CD14-positive monocyte (primary cell): ENCODE measurements around the gene GDF9. TPM values are rescaled to one million over a fixed set of nuclear protein-coding genes. Genes with fewer than 3 reads are reported as not detected.

Experiments
- DNase-seq, 3 donors: peaks; one replicate each; pipeline ENCODE4 v3.0.0-alpha.2; 2011 to 2022
- H2AFZ ChIP-seq: 2 replicates; pipeline ENCODE4 v1.6.0; 2012; ENCODE audit warnings: mild to moderate bottlenecking, low read depth, low read length, inconsistent platforms; ENCODE audit not compliant: insufficient read depth, poor library complexity, severe bottlenecking
- H3K27ac ChIP-seq, 2 donors: 1 replicate in 1 of 2; 2 replicates in 1 of 2; pipeline ENCODE4 v1.5.1; 2012 to 2013; ENCODE audit warnings: low read length in 2 of 2, control low read depth in 1 of 2, inconsistent platforms in 1 of 2, low read depth in 1 of 2, mild to moderate bottlenecking in 1 of 2
- H3K27me3 ChIP-seq, 2 donors: one replicate each; pipeline versions ENCODE4 v1.6.0 to v1.6.1; 2011 to 2013; ENCODE audit warnings: low read length in 2 of 2; ENCODE audit not compliant: control insufficient read depth in 2 of 2, insufficient read depth in 2 of 2
- H3K36me3 ChIP-seq, 2 donors: replicated peaks in 1 of 2; 1 replicate in 1 of 2; 2 replicates in 1 of 2; pipeline versions ENCODE4 v1.5.1 to v1.6.1; 2012 to 2013; ENCODE audit warnings: low read length in 2 of 2, control low read depth in 1 of 2, inconsistent platforms in 1 of 2, mild to moderate bottlenecking in 1 of 2; ENCODE audit not compliant: insufficient read depth in 2 of 2, control insufficient read depth in 1 of 2
- H3K4me1 ChIP-seq, 2 donors: 1 replicate in 1 of 2; 2 replicates in 1 of 2; pipeline versions ENCODE4 v1.5.1 to v1.6.1; 2012 to 2013; ENCODE audit warnings: low read length in 2 of 2, control low read depth in 1 of 2, inconsistent platforms in 1 of 2, mild to moderate bottlenecking in 1 of 2, moderate library complexity in 1 of 2; ENCODE audit not compliant: insufficient read depth in 2 of 2, control insufficient read depth in 1 of 2
- H3K4me2 ChIP-seq: replicated peaks from 2 replicates; pipeline ENCODE3; 2012; ENCODE audit warnings: low read length, moderate library complexity, mild to moderate bottlenecking; ENCODE audit not compliant: poor library complexity, severe bottlenecking; ENCODE audit errors: extremely low read depth
- H3K4me3 ChIP-seq, 3 experiments: fragments of 200-600 bp in 1 of 3; sonication (generic) in 1 of 3; replicated peaks in 1 of 3; 1 replicate in 2 of 3; 2 replicates in 1 of 3; pipeline ENCODE4 v1.5.1; 2011 to 2013; ENCODE audit warnings: low read length in 3 of 3, mild to moderate bottlenecking in 3 of 3, control low read depth in 2 of 3, low read depth in 2 of 3, inconsistent platforms in 1 of 3, moderate library complexity in 1 of 3
- H3K79me2 ChIP-seq: 2 replicates; pipeline ENCODE4 v1.6.0; 2012; ENCODE audit warnings: mild to moderate bottlenecking, control low read depth, inconsistent platforms, low read length, moderate library complexity; ENCODE audit not compliant: insufficient read depth
- H3K9ac ChIP-seq: 2 replicates; pipeline ENCODE4 v1.6.0; 2017; ENCODE audit warnings: low read length, mild to moderate bottlenecking; ENCODE audit not compliant: insufficient read depth, poor library complexity, severe bottlenecking
- H3K9me3 ChIP-seq, 2 donors: replicated peaks in 1 of 2; 1 replicate in 1 of 2; 2 replicates in 1 of 2; pipeline versions ENCODE4 v1.5.1 to v1.6.1; 2012 to 2013; ENCODE audit warnings: low read length in 2 of 2, control low read depth in 1 of 2; ENCODE audit not compliant: control insufficient read depth in 1 of 2, insufficient read depth in 1 of 2
- H4K20me1 ChIP-seq: 2 replicates; pipeline ENCODE4 v1.6.0; 2012; ENCODE audit warnings: mild to moderate bottlenecking, low read length, control low read depth, moderate library complexity; ENCODE audit not compliant: insufficient read depth
- H3K27ac Mint-ChIP-seq, 7 donors: one replicate each; pipeline ENCODE4 v1.8.0; 2020; ENCODE audit warnings: mild to moderate bottlenecking in 7 of 7, mixed read lengths in 7 of 7, moderate library complexity in 6 of 7, inconsistent platforms in 2 of 7
- H3K27me3 Mint-ChIP-seq, 3 donors: one replicate each; pipeline ENCODE4 v1.8.0; 2021 to 2022; ENCODE audit warnings: low read depth in 3 of 3, mild to moderate bottlenecking in 3 of 3, mixed read lengths in 3 of 3, moderate library complexity in 3 of 3, inconsistent platforms in 1 of 3
- H3K36me3 Mint-ChIP-seq, 2 donors: one replicate each; pipeline ENCODE4 v1.8.0; 2020; ENCODE audit warnings: mixed read lengths in 2 of 2, inconsistent platforms in 1 of 2, mild to moderate bottlenecking in 1 of 2
- H3K4me1 Mint-ChIP-seq: one replicate; pipeline ENCODE4 v1.8.0; 2020; ENCODE audit warnings: mild to moderate bottlenecking, mixed read lengths
- H3K4me3 Mint-ChIP-seq, 2 donors: one replicate each; pipeline ENCODE4 v1.8.0; 2020; ENCODE audit warnings: mild to moderate bottlenecking in 2 of 2, mixed read lengths in 2 of 2, moderate library complexity in 1 of 2
- H3K9me3 Mint-ChIP-seq, 7 donors: one replicate each; pipeline ENCODE4 v1.8.0; 2020 to 2022; ENCODE audit warnings: mixed read lengths in 7 of 7, mild to moderate bottlenecking in 6 of 7, moderate library complexity in 6 of 7, inconsistent platforms in 2 of 7
- CTCF ChIP-seq: fragments of 200-600 bp; IDR thresholded peaks from one replicate; pipeline ENCODE4 v1.8.0; 2022; ENCODE audit warnings: antibody characterized with exemption, mild to moderate bottlenecking
- WGBS: methylation state at CpG from one replicate; pipeline ENCODE4 v1.1.5; 2013; ENCODE audit warnings: missing lambda C conversion rate; ENCODE audit not compliant: insufficient coverage; 5-methylcytosine and 5-hydroxymethylcytosine counted together
- intact Hi-C, 2 donors: fragments of 100-400 bp; cut with micrococcal nuclease; formaldehyde crosslinking; loops; one replicate each; pipeline versions ENCODE4 v1.15.0 to v1.15.1; 2023
- polyA plus RNA-seq, 3 donors: library from polyadenylated mRNA; depleted of rRNA in 1 of 3; unstranded in 2 of 3; stranded (reverse) in 1 of 3; fragments of 300-500 nt in 2 of 3; fragments of >200 nt in 1 of 3; fragmentation: Illumina TruSeq in 2 of 3; gene quantifications; 1 replicate in 2 of 3; 2 replicates in 1 of 3; pipeline ENCODE4 v1.2.3, GENCODE V29; 2012 to 2021

GDF9 gene
- polyA plus RNA-seq, 3 donors: 0.55 TPM; not detected in 2

GRCh38 chr5:132909702-132910101 is 43.4 kb upstream of the GDF9 start:
- no peak overlapping the region for H3K27ac ChIP-seq
- no CpG with 5 or more reads among the region's 1 CpG for WGBS
- no peaks in the 10 kb centered on the region for H3K79me2 ChIP-seq
- no peak overlapping the region for H3K9ac ChIP-seq
- Mint-ChIP-seq H3K9me3 (no peaks in the 10 kb centered on the region), H3K27ac (no peak overlapping the region), H3K4me3 (no peak overlapping the region), H3K36me3 (peaks cover 45 to 59% of the 10 kb centered on the region in 2 donors), H3K4me1 (peaks cover 5% of the 10 kb centered on the region), H3K27me3 (no peaks in the 10 kb centered on the region)
- no peak overlapping the region for H3K4me2 ChIP-seq
- peaks cover 56% of the 10 kb centered on the region for H4K20me1 ChIP-seq
- no peak for DNase-seq
- no peak overlapping the region for H2AFZ ChIP-seq
- peaks cover 40 to 52% of the 10 kb centered on the region in 2 donors for H3K36me3 ChIP-seq
- no peaks in the 10 kb centered on the region for H3K27me3 ChIP-seq
- no peaks in the 10 kb centered on the region for H3K4me1 ChIP-seq
- H3K9me3 ChIP-seq: no peaks in the 10 kb centered on the region
- no peak for TF ChIP-seq CTCF
- H3K4me3 ChIP-seq: no peak overlapping the region
- intact Hi-C loops: loop anchor here in 1 of 2 donors (10.0 kb wide), 1 partner anchor 55 kb away; the partner anchor contains the start of gene AFF4

GRCh38 chr5:132907161-132907560 is 40.9 kb upstream of the GDF9 start:
- H3K36me3 ChIP-seq: peaks cover 44 to 57% of the 10 kb centered on the region in 2 donors
- no peak overlapping the region for H2AFZ ChIP-seq
- WGBS: 100% methylated on average over 1 of the region's 2 CpGs
- no peak overlapping the region for H3K4me2 ChIP-seq
- Mint-ChIP-seq H3K36me3 (peaks cover 52 to 59% of the 10 kb centered on the region in 2 donors), H3K27me3 (no peaks in the 10 kb centered on the region), H3K27ac (peak overlapping the region in 1 of 7 donors; percentile 16), H3K4me1 (peaks cover 5% of the 10 kb centered on the region), H3K4me3 (no peak overlapping the region), H3K9me3 (no peaks in the 10 kb centered on the region)
- no peaks in the 10 kb centered on the region for H3K79me2 ChIP-seq
- H3K27me3 ChIP-seq: no peaks in the 10 kb centered on the region
- H4K20me1 ChIP-seq: peaks cover 52% of the 10 kb centered on the region
- H3K4me3 ChIP-seq: no peak overlapping the region
- no peaks in the 10 kb centered on the region for H3K9me3 ChIP-seq
- H3K9ac ChIP-seq: no peak overlapping the region
- no peak for TF ChIP-seq CTCF
- no peak for DNase-seq
- H3K4me1 ChIP-seq: no peaks in the 10 kb centered on the region
- H3K27ac ChIP-seq: no peak overlapping the region
- intact Hi-C loops: no loop called here
